ENCODE measurements around the gene PTRH2.
A peak's percentile ranks its signal among the peaks of the same experiment; 100 is the strongest.
"Not testable (repeated sequence)": the region's sequence is repeated elsewhere in the genome, so short reads cannot be mapped to it uniquely, and the experiment has no call there.

Gene PTRH2

GRCh38 chr17:59707149-59707970 is at the start of gene PTRH2, which contains the start of gene VMP1:
TSS of gene PTRH2 (minus strand) at chr17:59707430. CDS start at chr17:59697978, 9,452 bp downstream.
TSS of gene VMP1 (plus strand) at chr17:59707654. CDS start at chr17:59731447, 23,793 bp downstream.
- DNase-seq = peak; percentile 95

GRCh38 chr17:59756236-59756818 is 49.1 kb upstream of the PTRH2 start:
- DNase-seq = no peak

- DNase-seq = not testable (repeated sequence)
Observed at GRCh38 chr17:59755069-59755468, 47.8 kb upstream of the PTRH2 start.

- no peak for DNase-seq
Observed at GRCh38 chr17:59754552-59754951, 47.3 kb upstream of the PTRH2 start.

- peak; percentile 38 for DNase-seq
Observed at GRCh38 chr17:59753522-59754467, 46.6 kb upstream of the PTRH2 start.

GRCh38 chr17:59752922-59753321 is 45.7 kb upstream of the PTRH2 start:
- DNase-seq = no peak

GRCh38 chr17:59752446-59752845 is 45.2 kb upstream of the PTRH2 start:
- DNase-seq = no peak

GRCh38 chr17:59751955-59752413 is 44.8 kb upstream of the PTRH2 start:
- DNase-seq = no peak

GRCh38 chr17:59748591-59748990 is 41.4 kb upstream of the PTRH2 start:
- no peak for DNase-seq

GRCh38 chr17:59746849-59747445 is 39.7 kb upstream of the PTRH2 start:
- no peak for DNase-seq

- no peak for DNase-seq
Observed at GRCh38 chr17:59745040-59745439, 37.8 kb upstream of the PTRH2 start.

- no peak for DNase-seq
Observed at GRCh38 chr17:59743842-59744241, 36.6 kb upstream of the PTRH2 start.

- no peak for DNase-seq
Observed at GRCh38 chr17:59737324-59737723, 30.1 kb upstream of the PTRH2 start.

- DNase-seq = no peak
Observed at GRCh38 chr17:59734226-59734625, 27.0 kb upstream of the PTRH2 start.

- no peak for DNase-seq
Observed at GRCh38 chr17:59733697-59734096, 26.5 kb upstream of the PTRH2 start.

- DNase-seq = no peak
Observed at GRCh38 chr17:59730268-59730834, 23.1 kb upstream of the PTRH2 start.

- DNase-seq = no peak
Observed at GRCh38 chr17:59727817-59728533, 20.7 kb upstream of the PTRH2 start.

- DNase-seq = no peak
Observed at GRCh38 chr17:59725691-59726090, 18.5 kb upstream of the PTRH2 start.

GRCh38 chr17:59723607-59724006 is 16.4 kb upstream of the PTRH2 start:
- no peak for DNase-seq

GRCh38 chr17:59723041-59723440 is 15.8 kb upstream of the PTRH2 start:
- no peak for DNase-seq

- no peak for DNase-seq
Observed at GRCh38 chr17:59722623-59723022, 15.4 kb upstream of the PTRH2 start.

- no peak for DNase-seq
Observed at GRCh38 chr17:59719526-59719925, 12.3 kb upstream of the PTRH2 start.
